ENCODE measurements around the gene XPR1.

DNA sequence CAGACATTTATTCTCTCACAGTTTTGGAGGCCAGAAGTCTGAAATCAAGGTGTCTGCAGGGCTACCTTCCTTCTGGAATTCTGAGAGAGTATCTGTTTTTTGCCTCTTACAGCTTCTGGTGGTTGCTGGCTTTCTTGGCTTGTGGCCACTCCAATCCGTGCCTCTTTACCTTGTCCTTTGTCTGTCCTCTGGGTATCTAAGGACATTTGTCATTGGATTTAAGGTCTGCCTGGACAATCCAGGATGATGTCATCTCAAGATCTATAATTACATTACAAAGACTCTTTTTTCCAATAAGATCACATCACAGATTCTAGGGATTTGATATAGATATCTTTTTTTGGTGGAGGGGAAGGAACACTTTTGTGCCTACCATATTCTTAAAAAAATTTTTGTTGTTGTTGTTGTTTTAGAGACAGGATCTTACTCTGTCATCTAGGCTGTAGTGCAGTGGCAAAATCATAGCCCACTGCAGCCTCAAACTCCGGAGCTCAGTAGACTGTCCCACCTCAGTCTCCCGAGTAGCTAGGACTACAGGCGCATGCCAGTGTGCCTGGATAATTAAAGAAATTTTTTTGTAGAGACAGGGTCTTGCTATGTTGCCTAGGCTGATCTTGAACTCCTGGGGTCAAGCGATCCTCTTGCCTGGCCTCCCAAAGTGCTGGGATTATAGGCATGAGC lies 61.9 kb downstream of the XPR1 start:
- TF ChIP-seq, protein P1, sequence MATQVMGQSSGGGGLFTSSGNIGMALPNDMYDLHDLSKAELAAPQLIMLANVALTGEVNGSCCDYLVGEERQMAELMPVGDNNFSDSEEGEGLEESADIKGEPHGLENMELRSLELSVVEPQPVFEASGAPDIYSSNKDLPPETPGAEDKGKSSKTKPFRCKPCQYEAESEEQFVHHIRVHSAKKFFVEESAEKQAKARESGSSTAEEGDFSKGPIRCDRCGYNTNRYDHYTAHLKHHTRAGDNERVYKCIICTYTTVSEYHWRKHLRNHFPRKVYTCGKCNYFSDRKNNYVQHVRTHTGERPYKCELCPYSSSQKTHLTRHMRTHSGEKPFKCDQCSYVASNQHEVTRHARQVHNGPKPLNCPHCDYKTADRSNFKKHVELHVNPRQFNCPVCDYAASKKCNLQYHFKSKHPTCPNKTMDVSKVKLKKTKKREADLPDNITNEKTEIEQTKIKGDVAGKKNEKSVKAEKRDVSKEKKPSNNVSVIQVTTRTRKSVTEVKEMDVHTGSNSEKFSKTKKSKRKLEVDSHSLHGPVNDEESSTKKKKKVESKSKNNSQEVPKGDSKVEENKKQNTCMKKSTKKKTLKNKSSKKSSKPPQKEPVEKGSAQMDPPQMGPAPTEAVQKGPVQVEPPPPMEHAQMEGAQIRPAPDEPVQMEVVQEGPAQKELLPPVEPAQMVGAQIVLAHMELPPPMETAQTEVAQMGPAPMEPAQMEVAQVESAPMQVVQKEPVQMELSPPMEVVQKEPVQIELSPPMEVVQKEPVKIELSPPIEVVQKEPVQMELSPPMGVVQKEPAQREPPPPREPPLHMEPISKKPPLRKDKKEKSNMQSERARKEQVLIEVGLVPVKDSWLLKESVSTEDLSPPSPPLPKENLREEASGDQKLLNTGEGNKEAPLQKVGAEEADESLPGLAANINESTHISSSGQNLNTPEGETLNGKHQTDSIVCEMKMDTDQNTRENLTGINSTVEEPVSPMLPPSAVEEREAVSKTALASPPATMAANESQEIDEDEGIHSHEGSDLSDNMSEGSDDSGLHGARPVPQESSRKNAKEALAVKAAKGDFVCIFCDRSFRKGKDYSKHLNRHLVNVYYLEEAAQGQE (IDR thresholded peaks at IDR 0.05; ENCODE audit: insufficient read depth in 1 of 2, low read depth in 2 of 2, low read length in 1 of 2): no peak
- TF ChIP-seq, protein P2, sequence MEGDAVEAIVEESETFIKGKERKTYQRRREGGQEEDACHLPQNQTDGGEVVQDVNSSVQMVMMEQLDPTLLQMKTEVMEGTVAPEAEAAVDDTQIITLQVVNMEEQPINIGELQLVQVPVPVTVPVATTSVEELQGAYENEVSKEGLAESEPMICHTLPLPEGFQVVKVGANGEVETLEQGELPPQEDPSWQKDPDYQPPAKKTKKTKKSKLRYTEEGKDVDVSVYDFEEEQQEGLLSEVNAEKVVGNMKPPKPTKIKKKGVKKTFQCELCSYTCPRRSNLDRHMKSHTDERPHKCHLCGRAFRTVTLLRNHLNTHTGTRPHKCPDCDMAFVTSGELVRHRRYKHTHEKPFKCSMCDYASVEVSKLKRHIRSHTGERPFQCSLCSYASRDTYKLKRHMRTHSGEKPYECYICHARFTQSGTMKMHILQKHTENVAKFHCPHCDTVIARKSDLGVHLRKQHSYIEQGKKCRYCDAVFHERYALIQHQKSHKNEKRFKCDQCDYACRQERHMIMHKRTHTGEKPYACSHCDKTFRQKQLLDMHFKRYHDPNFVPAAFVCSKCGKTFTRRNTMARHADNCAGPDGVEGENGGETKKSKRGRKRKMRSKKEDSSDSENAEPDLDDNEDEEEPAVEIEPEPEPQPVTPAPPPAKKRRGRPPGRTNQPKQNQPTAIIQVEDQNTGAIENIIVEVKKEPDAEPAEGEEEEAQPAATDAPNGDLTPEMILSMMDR (IDR thresholded peaks at IDR 0.05): no peak
